Liver (tissue), 9 donors: ENCODE measurements around the gene SNCAIP. TPM values are rescaled to one million over a fixed set of nuclear protein-coding genes. Genes with fewer than 3 reads are reported as not detected.

Experiments
- DNase-seq: peaks from one replicate; pipeline ENCODE4 v3.0.0-alpha.2; 2017; ENCODE audit warnings: low spot score
- H3K27ac ChIP-seq, 2 donors: one replicate each; pipeline ENCODE4 v1.7.0; 2013; ENCODE audit warnings: inconsistent platforms in 2 of 2, low read length in 2 of 2, control low read depth in 1 of 2, low read depth in 1 of 2, mild to moderate bottlenecking in 1 of 2
- H3K27me3 ChIP-seq, 4 donors: one replicate each; pipeline versions ENCODE4 v1.6.1 to v1.7.0; 2013; ENCODE audit warnings: low read length in 3 of 4, inconsistent platforms in 1 of 4, mild to moderate bottlenecking in 1 of 4, moderate library complexity in 1 of 4; ENCODE audit not compliant: control insufficient read depth in 4 of 4, insufficient read depth in 4 of 4
- H3K36me3 ChIP-seq, 4 donors: one replicate each; pipeline versions ENCODE4 v1.6.1 to v1.7.0; 2013; ENCODE audit warnings: low read length in 3 of 4, mild to moderate bottlenecking in 3 of 4, low read depth in 1 of 4, moderate library complexity in 1 of 4; ENCODE audit not compliant: control insufficient read depth in 4 of 4, insufficient read depth in 3 of 4
- H3K4me1 ChIP-seq, 4 donors: one replicate each; pipeline versions ENCODE4 v1.6.1 to v1.7.0; 2013; ENCODE audit warnings: low read length in 3 of 4, mild to moderate bottlenecking in 3 of 4, moderate library complexity in 1 of 4; ENCODE audit not compliant: control insufficient read depth in 4 of 4, insufficient read depth in 4 of 4
- H3K4me3 ChIP-seq, 3 donors: one replicate each; pipeline versions ENCODE4 v1.6.1 to v1.7.0; 2013; ENCODE audit warnings: low read length in 3 of 3, control low read depth in 1 of 3, low read depth in 1 of 3, mild to moderate bottlenecking in 1 of 3
- H3K9ac ChIP-seq, 2 donors: one replicate each; pipeline ENCODE4 v1.7.0; 2013; ENCODE audit warnings: low read length in 2 of 2, mild to moderate bottlenecking in 2 of 2, moderate library complexity in 2 of 2, control low read depth in 1 of 2, low read depth in 1 of 2
- H3K9me3 ChIP-seq, 4 donors: one replicate each; pipeline versions ENCODE4 v1.6.1 to v1.7.0; 2013; ENCODE audit warnings: low read length in 3 of 4; ENCODE audit not compliant: control insufficient read depth in 4 of 4
- EGR1 ChIP-seq, 2 donors: IDR thresholded peaks; 2 replicates each; pipeline ENCODE4 v1.6.1; 2016 to 2018; ENCODE audit warnings: antibody characterized with exemption in 2 of 2, low read depth in 2 of 2
- FOXA1 ChIP-seq: IDR thresholded peaks from 2 replicates; pipeline ENCODE4 v1.6.1; 2016; ENCODE audit warnings: antibody characterized with exemption
- FOXA2 ChIP-seq: IDR thresholded peaks from 2 replicates; pipeline ENCODE4 v1.6.1; 2016; ENCODE audit warnings: antibody characterized with exemption
- GABPA ChIP-seq, 2 donors: IDR thresholded peaks in 1 of 2; conservative IDR thresholded peaks in 1 of 2; 2 replicates each; pipeline ENCODE4 v1.6.1; 2016; ENCODE audit warnings: antibody characterized with exemption in 2 of 2, mild to moderate bottlenecking in 1 of 2, moderate library complexity in 1 of 2
- HNF4A ChIP-seq, 2 donors: conservative IDR thresholded peaks; 2 replicates each; pipeline ENCODE4 v1.6.1; 2016; ENCODE audit warnings: antibody characterized with exemption in 2 of 2, mild to moderate bottlenecking in 2 of 2
- HNF4G ChIP-seq: IDR thresholded peaks from 2 replicates; pipeline ENCODE4 v1.6.1; 2016; ENCODE audit warnings: antibody characterized with exemption
- JUND ChIP-seq, 2 donors: IDR thresholded peaks; 2 replicates each; pipeline ENCODE4 v1.6.1; 2016; ENCODE audit warnings: antibody characterized with exemption in 2 of 2
- NR2F2 ChIP-seq: IDR thresholded peaks from 2 replicates; pipeline ENCODE4 v1.6.1; 2016; ENCODE audit warnings: antibody characterized with exemption
- RAD21 ChIP-seq, 2 donors: IDR thresholded peaks; 2 replicates each; pipeline ENCODE4 v1.6.1; 2016; ENCODE audit warnings: antibody characterized with exemption in 2 of 2, mild to moderate bottlenecking in 2 of 2
- RXRA ChIP-seq, 2 donors: IDR thresholded peaks; 2 replicates each; pipeline ENCODE4 v1.6.1; 2017 to 2018; ENCODE audit warnings: antibody characterized with exemption in 2 of 2, mild to moderate bottlenecking in 1 of 2
- SP1 ChIP-seq: IDR thresholded peaks from 2 replicates; pipeline ENCODE4 v1.6.1; 2018; ENCODE audit warnings: antibody characterized with exemption, mild to moderate bottlenecking
- TAF1 ChIP-seq: conservative IDR thresholded peaks from 2 replicates; pipeline ENCODE4 v1.6.1; 2016; ENCODE audit warnings: antibody characterized with exemption, mild to moderate bottlenecking
- YY1 ChIP-seq: IDR thresholded peaks from 2 replicates; pipeline ENCODE4 v1.6.1; 2016; ENCODE audit warnings: antibody characterized with exemption, mild to moderate bottlenecking
- WGBS: extraction: QIAGEN DNeasy Blood & Tissue Kit; methylation state at CpG from one replicate; pipeline ENCODE4 v1.1.7; 2013; 5-methylcytosine and 5-hydroxymethylcytosine counted together
- polyA plus RNA-seq, 2 donors: library from polyadenylated mRNA; stranded (reverse) in 1 of 2; unstranded in 1 of 2; fragments of 200-250 nt in 1 of 2; fragments of >200 nt in 1 of 2; fragmentation: Nextera tagmentation in 1 of 2; extraction: Ambion mirVana in 1 of 2; gene quantifications; one replicate each; pipeline versions ENCODE4 v1.2.1 to v1.2.3, GENCODE V29; 2013 to 2015
- total RNA-seq, 2 donors: library from RNA; depleted of rRNA; stranded (reverse); fragments of >200 nt; gene quantifications; one replicate each; pipeline ENCODE4 v1.2.3, GENCODE V29; 2014
- TF ChIP-seq, protein P1 (sequence below): fragments of 150-350 bp; IDR thresholded peaks from 2 replicates; pipeline ENCODE4 v1.5.1; 2017; ENCODE audit warnings: improper control_type of control experiment, low read depth, low read length; ENCODE audit not compliant: missing input control
- TF ChIP-seq, protein P2 (sequence below): IDR thresholded peaks from 2 replicates; pipeline ENCODE4 v1.6.1; 2016; ENCODE audit warnings: antibody characterized with exemption
- TF ChIP-seq, protein P3 (sequence below): IDR thresholded peaks from 2 replicates; pipeline ENCODE4 v1.6.1; 2016; ENCODE audit warnings: antibody characterized with exemption, mild to moderate bottlenecking
- TF ChIP-seq, protein P4 (sequence below): IDR thresholded peaks from 2 replicates; pipeline ENCODE4 v1.6.1; 2016; ENCODE audit warnings: antibody characterized with exemption
- TF ChIP-seq, protein P5 (sequence below): IDR thresholded peaks from 2 replicates; pipeline ENCODE4 v1.6.1; 2016; ENCODE audit warnings: antibody characterized with exemption
- donor health status: healthy.
- donor health status: healthy.
- donor health status: healthy.
- donor health status: healthy.
- donor health status: healthy.

SNCAIP gene
- total and polyA plus RNA-seq, 4 donors: 0.17 to 2.1 (median 0.74) TPM

DNA sequence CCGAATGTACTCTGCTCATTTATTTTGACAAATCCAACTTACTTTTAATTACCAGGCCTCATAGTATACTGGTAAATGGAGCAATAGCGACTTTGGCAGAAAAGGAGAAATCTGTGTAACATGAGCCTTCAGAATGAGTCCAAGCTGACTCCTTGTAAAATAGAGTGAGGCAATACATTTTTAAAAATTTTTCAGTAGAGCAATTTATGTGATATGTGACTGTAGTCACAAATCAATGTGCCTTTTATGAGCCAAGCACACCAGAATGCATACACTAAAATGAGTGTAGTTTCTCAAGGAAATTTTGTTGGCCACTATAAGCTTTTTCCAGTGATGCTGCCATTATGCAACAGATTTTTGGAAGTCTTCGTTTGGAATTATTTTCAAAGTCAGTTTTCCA, 73.8 kb downstream of the SNCAIP start:
- Histone ChIP-seq H3K9ac (no peak overlapping the region), H3K4me1 (no peaks in the 10 kb centered on the region), H3K4me3 (no peak overlapping the region), H3K27me3 (no peaks in the 10 kb centered on the region), H3K9me3 (no peaks in the 10 kb centered on the region), H3K36me3 (no peaks in the 10 kb centered on the region), H3K27ac (no peak overlapping the region)
- WGBS: 90% methylated on average over 3 of the region's 3 CpGs
- no peak for DNase-seq
- no peak for TF ChIP-seq SP1
- TF ChIP-seq RAD21 (IDR thresholded peaks at IDR 0.05): no peak
- no peak for TF ChIP-seq FOXA2
- TF ChIP-seq YY1: no peak
- no peak for TF ChIP-seq FOXA1
- TF ChIP-seq HNF4G: no peak
- TF ChIP-seq, protein P1, sequence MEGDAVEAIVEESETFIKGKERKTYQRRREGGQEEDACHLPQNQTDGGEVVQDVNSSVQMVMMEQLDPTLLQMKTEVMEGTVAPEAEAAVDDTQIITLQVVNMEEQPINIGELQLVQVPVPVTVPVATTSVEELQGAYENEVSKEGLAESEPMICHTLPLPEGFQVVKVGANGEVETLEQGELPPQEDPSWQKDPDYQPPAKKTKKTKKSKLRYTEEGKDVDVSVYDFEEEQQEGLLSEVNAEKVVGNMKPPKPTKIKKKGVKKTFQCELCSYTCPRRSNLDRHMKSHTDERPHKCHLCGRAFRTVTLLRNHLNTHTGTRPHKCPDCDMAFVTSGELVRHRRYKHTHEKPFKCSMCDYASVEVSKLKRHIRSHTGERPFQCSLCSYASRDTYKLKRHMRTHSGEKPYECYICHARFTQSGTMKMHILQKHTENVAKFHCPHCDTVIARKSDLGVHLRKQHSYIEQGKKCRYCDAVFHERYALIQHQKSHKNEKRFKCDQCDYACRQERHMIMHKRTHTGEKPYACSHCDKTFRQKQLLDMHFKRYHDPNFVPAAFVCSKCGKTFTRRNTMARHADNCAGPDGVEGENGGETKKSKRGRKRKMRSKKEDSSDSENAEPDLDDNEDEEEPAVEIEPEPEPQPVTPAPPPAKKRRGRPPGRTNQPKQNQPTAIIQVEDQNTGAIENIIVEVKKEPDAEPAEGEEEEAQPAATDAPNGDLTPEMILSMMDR: no peak
- TF ChIP-seq, protein P2, sequence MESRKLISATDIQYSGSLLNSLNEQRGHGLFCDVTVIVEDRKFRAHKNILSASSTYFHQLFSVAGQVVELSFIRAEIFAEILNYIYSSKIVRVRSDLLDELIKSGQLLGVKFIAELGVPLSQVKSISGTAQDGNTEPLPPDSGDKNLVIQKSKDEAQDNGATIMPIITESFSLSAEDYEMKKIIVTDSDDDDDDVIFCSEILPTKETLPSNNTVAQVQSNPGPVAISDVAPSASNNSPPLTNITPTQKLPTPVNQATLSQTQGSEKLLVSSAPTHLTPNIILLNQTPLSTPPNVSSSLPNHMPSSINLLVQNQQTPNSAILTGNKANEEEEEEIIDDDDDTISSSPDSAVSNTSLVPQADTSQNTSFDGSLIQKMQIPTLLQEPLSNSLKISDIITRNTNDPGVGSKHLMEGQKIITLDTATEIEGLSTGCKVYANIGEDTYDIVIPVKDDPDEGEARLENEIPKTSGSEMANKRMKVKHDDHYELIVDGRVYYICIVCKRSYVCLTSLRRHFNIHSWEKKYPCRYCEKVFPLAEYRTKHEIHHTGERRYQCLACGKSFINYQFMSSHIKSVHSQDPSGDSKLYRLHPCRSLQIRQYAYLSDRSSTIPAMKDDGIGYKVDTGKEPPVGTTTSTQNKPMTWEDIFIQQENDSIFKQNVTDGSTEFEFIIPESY: no peak
- TF ChIP-seq RXRA (IDR thresholded peaks at IDR 0.05): no peak
- TF ChIP-seq, protein P3, sequence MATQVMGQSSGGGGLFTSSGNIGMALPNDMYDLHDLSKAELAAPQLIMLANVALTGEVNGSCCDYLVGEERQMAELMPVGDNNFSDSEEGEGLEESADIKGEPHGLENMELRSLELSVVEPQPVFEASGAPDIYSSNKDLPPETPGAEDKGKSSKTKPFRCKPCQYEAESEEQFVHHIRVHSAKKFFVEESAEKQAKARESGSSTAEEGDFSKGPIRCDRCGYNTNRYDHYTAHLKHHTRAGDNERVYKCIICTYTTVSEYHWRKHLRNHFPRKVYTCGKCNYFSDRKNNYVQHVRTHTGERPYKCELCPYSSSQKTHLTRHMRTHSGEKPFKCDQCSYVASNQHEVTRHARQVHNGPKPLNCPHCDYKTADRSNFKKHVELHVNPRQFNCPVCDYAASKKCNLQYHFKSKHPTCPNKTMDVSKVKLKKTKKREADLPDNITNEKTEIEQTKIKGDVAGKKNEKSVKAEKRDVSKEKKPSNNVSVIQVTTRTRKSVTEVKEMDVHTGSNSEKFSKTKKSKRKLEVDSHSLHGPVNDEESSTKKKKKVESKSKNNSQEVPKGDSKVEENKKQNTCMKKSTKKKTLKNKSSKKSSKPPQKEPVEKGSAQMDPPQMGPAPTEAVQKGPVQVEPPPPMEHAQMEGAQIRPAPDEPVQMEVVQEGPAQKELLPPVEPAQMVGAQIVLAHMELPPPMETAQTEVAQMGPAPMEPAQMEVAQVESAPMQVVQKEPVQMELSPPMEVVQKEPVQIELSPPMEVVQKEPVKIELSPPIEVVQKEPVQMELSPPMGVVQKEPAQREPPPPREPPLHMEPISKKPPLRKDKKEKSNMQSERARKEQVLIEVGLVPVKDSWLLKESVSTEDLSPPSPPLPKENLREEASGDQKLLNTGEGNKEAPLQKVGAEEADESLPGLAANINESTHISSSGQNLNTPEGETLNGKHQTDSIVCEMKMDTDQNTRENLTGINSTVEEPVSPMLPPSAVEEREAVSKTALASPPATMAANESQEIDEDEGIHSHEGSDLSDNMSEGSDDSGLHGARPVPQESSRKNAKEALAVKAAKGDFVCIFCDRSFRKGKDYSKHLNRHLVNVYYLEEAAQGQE: no peak
- no peak for TF ChIP-seq JUND (IDR thresholded peaks at IDR 0.05)
- TF ChIP-seq HNF4A (conservative IDR thresholded peaks at IDR 0.05): no peak
- no peak for TF ChIP-seq GABPA (IDR thresholded peaks at IDR 0.05 in 1 of 2, conservative IDR thresholded peaks at IDR 0.05 in 1 of 2)
- TF ChIP-seq, protein P4, sequence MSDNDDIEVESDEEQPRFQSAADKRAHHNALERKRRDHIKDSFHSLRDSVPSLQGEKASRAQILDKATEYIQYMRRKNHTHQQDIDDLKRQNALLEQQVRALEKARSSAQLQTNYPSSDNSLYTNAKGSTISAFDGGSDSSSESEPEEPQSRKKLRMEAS: no peak
- no peak for TF ChIP-seq TAF1
- TF ChIP-seq, protein P5, sequence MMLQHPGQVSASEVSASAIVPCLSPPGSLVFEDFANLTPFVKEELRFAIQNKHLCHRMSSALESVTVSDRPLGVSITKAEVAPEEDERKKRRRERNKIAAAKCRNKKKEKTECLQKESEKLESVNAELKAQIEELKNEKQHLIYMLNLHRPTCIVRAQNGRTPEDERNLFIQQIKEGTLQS: no peak
- TF ChIP-seq EGR1 (IDR thresholded peaks at IDR 0.05; ENCODE audit: low read depth in 2 of 2): no peak

DNA sequence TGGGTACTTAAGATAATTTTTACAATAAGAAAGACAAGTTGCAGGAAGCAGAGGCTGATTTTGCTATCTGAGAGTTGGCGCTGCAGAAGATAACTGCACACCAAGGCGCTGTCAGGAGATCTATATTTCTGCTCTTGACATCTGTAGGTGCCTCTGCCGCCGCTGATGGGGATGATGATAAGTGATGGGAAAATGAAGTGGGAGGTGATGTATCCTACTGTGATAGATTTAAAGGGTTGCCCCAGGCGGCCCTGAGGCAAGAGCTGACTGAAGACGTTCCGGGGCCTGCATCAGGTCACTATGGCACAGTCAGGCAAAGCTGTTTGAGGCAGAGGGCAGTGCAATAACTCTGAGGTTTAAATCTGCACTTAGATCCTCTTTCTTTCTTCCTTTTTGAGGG, 78.1 kb downstream of the SNCAIP start:
- TF ChIP-seq, protein P3: no peak
- TF ChIP-seq, protein P5: no peak
- TF ChIP-seq FOXA2 (no peak), NR2F2 (no peak), RXRA (IDR thresholded peaks at IDR 0.05) (no peak), EGR1 (IDR thresholded peaks at IDR 0.05; ENCODE audit: low read depth in 2 of 2) (no peak), TAF1 (no peak), SP1 (no peak), HNF4A (conservative IDR thresholded peaks at IDR 0.05) (no peak), GABPA (IDR thresholded peaks at IDR 0.05 in 1 of 2, conservative IDR thresholded peaks at IDR 0.05 in 1 of 2) (no peak), HNF4G (no peak)
- Histone ChIP-seq H3K4me3 (no peak overlapping the region), H3K4me1 (no peaks in the 10 kb centered on the region), H3K27me3 (no peaks in the 10 kb centered on the region), H3K9me3 (no peaks in the 10 kb centered on the region), H3K27ac (no peak overlapping the region), H3K9ac (no peak overlapping the region), H3K36me3 (no peaks in the 10 kb centered on the region)
- DNase-seq: no peak
- 94% methylated on average over 7 of the region's 7 CpGs for WGBS
